IPS DF 4.7 (cell line): ENCODE measurements around the gene PDXDC1.
"Not testable (repeated sequence)": the region's sequence is repeated elsewhere in the genome, so short reads cannot be mapped to it uniquely, and the experiment has no call there.

Source experiments
- DNase-seq: peaks from one replicate; pipeline ENCODE4 v3.0.0-alpha.2; 2013; ENCODE audit warnings: low spot score; ENCODE audit errors: extremely low read depth

The PDXDC1 gene

DNA sequence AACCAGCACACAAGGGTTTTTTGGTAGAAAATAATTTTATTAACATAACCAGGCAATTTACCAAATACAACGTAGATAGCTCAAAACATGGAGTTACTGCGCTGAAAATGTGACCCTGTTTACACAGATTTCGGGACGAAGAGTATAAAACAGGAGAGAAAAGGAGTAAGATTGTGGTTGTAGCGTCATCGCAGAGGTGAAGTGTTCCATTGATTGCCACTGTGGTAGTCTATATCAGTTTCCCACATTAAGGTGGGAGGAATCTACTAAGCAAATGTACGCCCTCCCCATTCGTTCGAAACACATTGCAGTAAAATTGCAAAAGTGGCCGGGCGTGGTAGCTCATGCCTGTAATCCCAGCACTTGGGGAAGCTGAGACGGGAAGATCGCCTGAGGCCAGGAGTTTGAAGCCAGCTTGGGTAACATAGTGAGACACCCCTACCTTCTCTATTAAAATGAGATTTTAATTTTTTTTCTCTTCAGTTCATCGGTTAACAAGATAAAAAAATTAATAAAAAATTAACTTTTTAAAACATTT lies 972 bp upstream of the PDXDC1 start:
- not testable (repeated sequence) for DNase-seq

DNA sequence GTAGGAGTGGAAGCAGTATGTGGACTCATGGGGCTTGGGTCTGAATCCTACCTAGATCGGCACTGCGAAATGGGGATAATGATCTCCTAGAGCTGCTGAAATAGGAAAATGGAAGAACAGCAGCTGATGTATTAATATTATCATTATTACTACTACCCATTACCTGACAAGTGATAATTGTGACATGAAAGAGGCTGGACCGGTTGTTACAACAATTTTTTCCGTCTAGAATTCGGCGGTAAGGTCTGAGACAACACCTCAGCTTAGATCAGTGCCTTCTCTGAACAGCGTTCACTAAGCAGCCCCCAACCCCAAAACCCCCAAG lies 533 bp upstream of the PDXDC1 start:
- DNase-seq, result not testable (repeated sequence)

- DNase-seq, result not testable (repeated sequence)
Measured at GRCh38 chr16:14975418-14976194, 780 bp downstream of the PDXDC1 start.

GRCh38 chr16:14976971-14977736 lies 2.3 kb downstream of the PDXDC1 start:
- DNase-seq, result not testable (repeated sequence)

DNA sequence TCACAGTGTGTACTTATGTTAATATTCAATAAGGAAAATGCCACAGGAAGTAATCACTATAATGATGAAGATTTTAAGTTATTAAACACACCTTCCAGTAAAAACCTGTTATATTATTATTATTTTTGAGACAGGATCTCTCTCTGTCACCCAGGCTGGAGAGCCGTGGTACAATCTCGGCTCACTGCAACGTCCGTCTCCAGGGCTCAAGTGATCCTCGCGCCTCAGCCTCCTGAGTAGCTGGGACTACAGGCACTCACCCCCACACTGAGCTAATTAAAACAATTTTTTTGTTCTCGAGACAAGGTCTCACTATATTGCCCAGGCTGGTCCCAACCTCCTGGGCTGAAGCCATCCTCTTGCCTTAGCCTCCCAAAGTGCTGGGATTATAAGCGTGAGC lies 3.5 kb downstream of the PDXDC1 start:
- DNase-seq, result not testable (repeated sequence)

DNA sequence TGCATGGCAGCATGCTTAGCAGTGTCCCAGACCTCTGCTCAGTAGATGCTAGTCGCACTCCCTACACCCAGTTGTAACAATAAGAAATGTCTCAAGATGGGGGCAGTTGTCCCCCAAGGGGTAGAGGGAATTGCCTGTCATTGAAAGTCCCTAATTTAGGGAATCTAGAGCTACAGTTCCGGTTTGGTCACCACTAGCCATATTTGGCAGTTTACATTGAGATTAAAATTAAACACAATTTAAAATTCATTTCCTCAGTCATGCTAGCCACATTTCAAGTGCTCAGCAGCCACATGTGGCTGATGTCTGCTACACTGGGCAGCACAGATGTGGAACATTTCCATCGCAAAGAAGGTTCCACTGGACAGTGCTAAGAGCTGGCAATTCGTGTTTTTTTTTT lies 4.1 kb downstream of the PDXDC1 start:
- DNase-seq, result not testable (repeated sequence)

- not testable (repeated sequence) for DNase-seq
Measured at GRCh38 chr16:14981234-14981633, 6.4 kb downstream of the PDXDC1 start.

DNA sequence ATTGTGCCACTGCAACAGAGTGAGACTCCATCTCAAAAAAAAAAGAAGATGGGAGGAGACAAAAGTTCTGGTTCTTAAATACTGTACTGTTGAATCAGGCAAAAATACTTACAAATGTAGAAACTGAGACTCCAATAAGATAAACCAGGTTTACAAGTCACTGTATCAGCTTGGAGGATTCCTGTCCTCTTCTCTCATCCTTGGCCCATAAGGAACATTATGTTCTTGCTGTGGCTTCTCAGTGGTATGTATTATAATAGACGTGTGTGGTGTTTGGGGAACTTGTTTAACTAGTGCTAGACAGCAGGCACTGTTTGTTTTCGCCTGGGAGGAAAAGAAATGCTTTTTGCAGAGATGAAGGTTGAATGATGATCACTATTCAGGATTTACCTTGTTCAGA lies 7.7 kb downstream of the PDXDC1 start:
- not testable (repeated sequence) for DNase-seq

DNA sequence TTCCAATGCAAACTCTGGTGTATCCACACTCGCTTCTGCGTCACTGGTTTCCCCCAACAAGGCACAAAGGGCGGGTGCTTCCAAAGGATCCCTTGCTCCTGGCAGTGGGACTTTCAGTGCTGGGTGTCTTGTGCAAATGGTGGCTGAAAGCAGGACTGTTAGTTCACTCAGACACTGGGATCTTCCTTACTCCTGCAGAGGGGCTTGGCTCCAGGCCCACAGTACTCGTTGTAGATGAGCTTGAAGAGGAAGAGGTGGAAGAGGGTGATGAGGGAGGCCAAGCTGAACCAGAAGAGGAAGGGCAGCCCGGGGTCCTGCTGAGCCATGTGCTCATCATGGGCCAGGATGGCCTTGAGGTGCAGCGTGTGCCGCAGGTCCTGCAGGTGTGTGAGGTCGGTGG lies 13.3 kb downstream of the PDXDC1 start:
- not testable (repeated sequence) for DNase-seq

- not testable (repeated sequence) for DNase-seq
Measured at GRCh38 chr16:14988661-14989191, 13.9 kb downstream of the PDXDC1 start.

DNA sequence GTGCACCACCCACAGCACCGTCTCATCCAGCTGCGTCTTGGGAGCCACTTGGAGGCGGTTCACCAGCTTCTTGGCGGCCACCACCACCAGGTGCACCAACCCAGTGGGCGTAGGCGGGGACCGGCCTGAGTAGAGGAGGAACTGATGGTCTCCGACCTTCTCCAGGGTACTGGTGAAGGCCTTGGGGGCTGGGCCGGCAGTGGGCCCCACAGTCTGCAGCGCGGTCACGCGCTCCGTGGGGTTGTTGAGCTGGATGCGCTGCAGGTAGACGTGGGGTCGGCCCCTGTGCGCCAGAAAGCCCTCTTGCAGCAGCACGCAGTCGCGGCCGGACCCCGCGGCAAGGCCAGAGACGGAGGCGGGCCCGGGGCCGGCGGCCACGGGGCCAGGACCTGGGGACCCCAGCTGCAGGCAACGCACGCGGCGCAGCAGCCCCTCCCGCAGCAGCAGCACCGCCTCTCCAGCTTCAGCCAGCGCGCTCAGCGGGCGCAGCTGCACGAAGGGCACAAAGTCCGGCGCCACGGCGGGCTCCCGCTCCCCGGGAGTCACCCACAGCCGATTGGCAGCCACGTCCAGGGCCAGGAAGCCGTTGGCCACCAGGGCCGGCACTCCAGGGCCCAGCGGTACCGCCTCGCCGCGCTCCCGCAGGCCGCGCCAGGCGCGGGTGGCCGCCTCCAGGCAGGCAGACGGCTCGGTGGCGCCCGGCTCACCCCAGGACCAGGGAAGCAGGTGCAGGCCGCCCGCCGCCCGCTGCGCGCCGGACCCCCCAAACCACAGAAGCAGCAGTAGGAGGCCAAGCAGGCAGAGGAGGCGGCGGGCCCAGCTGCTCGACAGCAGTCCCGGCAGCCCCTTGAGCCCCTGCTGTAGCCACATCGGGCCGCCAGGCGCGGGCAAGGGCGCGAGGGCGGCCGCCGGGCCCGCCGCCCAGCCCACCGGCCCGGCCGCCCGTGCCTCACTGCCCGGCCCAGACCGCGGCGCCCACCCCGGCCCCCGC lies 14.8 kb downstream of the PDXDC1 start:
- DNase-seq, result not testable (repeated sequence)

GRCh38 chr16:14993277-14994151 lies 18.7 kb downstream of the PDXDC1 start:
- not testable (repeated sequence) for DNase-seq

DNA sequence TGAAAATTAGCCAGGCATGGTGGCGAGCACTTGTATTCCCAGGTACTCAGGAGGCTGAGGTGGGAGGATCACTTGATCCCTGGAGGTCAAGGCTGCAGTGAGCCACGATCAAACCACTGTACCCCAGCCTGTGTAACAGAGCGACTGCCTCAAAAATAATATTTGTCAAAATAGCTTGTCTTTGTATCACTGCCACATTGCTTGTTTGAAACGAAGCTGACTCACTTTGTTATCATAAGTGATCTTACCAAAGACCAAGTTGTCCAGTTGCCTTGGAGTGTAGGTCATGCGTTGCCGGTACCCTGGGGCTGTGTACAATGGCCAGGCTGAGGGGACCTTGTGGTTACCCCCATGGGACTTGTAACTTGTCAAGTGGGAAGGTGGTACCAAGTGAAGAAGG lies 21.9 kb downstream of the PDXDC1 start:
- not testable (repeated sequence) for DNase-seq

GRCh38 chr16:14998300-14998699 lies 23.5 kb downstream of the PDXDC1 start:
- not testable (repeated sequence) for DNase-seq

GRCh38 chr16:14999845-15000244 lies 25.0 kb downstream of the PDXDC1 start:
- DNase-seq, result not testable (repeated sequence)

- DNase-seq, result not testable (repeated sequence)
Measured at GRCh38 chr16:15002448-15002847, 27.6 kb downstream of the PDXDC1 start.

DNA sequence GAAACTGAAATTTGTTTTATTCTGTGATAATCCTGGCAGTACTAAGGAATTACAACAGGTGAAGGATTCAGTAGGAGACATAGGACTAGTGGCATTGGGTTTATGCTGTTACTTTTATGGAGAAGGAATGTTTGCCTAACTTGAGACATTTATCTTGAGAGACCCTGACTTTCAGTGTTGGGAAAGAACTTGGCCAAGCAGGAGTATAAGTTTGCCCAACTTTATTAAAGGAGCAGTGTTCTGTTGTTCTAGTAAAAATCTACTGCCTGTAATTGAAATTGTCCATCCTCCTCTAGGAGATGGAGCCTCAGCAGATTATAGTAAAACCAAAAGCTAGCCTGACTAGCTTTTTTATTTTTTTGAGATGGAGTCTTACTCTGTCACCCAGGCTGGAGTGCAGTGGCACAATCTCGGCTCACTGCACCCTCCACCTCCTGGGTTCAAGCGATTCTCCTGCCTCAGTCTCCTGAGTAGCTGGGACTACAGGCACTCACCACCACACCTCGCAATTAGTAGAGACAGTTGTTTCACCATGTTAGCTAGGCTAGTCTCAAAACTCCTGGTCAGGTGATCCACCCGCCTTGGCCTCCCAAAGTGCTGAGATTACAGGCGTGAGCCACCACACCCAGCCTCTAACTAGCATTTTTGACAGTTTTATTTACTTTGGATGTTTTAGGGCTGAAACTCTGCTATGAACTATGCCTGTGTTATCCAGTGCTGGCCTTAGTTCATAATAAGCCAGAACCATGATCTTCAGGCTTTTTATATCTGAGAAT lies 30.7 kb downstream of the PDXDC1 start:
- not testable (repeated sequence) for DNase-seq

GRCh38 chr16:15008647-15009046 lies 33.8 kb downstream of the PDXDC1 start:
- DNase-seq, result not testable (repeated sequence)

DNA sequence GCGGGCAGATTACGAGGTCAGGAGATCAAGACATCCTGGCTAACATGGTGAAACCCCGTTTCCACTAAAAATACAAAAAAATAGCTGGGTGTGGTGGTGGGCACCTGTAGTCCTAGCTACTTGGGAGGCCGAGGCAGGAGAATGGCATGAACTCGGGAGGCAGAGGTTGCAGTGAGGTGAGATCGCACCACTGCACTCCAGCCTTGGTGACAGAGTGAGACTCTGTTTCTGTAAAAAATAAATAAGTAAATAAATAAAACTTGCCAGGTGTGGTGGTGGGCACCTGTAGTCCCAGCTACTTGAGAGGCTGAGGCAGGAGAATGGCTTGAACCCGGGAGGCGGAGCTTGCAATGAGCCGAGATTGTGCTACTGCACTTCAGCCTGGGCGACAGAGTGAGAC lies 38.1 kb downstream of the PDXDC1 start:
- not testable (repeated sequence) for DNase-seq
